DND-41 (cell line): Measurements from ENCODE around the gene AUH.
"Not testable (repeated sequence)": the region's sequence is repeated elsewhere in the genome, so short reads cannot be mapped to it uniquely, and the experiment has no call there.

Experiments used
- ATAC-seq: fragments of 200-7000 bp; cut with Tn5 transposase; 3 replicates; pipeline ENCODE4 v1.9.1; 2021; ENCODE audit warnings: low read depth; ENCODE audit not compliant: insufficient read depth
- DNase-seq: peaks from one replicate; pipeline ENCODE4 v3.0.0-alpha.2; 2020
- H2AFZ ChIP-seq: 2 replicates; pipeline ENCODE4 v1.6.0; 2012; ENCODE audit warnings: low read depth, low read length
- H3K27ac ChIP-seq: 2 replicates; pipeline ENCODE4 v1.5.1; 2012; ENCODE audit warnings: low read length, inconsistent platforms
- H3K27me3 ChIP-seq: fragments of 200-600 bp; sonication (generic); 2 replicates; pipeline ENCODE4 v1.6.0; 2012; ENCODE audit warnings: low read length, mild to moderate bottlenecking, inconsistent platforms; ENCODE audit not compliant: insufficient read depth, poor library complexity
- H3K36me3 ChIP-seq: 2 replicates; pipeline ENCODE4 v1.5.1; 2012; ENCODE audit warnings: low read length, inconsistent platforms; ENCODE audit not compliant: insufficient read depth
- H3K4me1 ChIP-seq: 2 replicates; pipeline ENCODE4 v1.5.1; 2012; ENCODE audit warnings: mild to moderate bottlenecking, low read length; ENCODE audit not compliant: insufficient read depth
- H3K4me2 ChIP-seq: 2 replicates; pipeline ENCODE4 v1.6.0; 2012; ENCODE audit warnings: mild to moderate bottlenecking, moderate library complexity, low read length, inconsistent platforms; ENCODE audit not compliant: insufficient read depth
- H3K4me3 ChIP-seq, 2 experiments: fragments of 200-600 bp in 1 of 2; shearing (Covaris generic) in 1 of 2; 2 replicates each; pipeline ENCODE4 v1.5.1; 2012 to 2016; ENCODE audit warnings: inconsistent platforms in 2 of 2, low read length in 2 of 2, mild to moderate bottlenecking in 2 of 2, low read depth in 1 of 2, moderate library complexity in 1 of 2
- H3K79me2 ChIP-seq: 2 replicates; pipeline ENCODE4 v1.6.0; 2012; ENCODE audit warnings: low read length, inconsistent platforms; ENCODE audit not compliant: insufficient read depth
- H3K9ac ChIP-seq: 2 replicates; pipeline ENCODE4 v1.6.0; 2012; ENCODE audit warnings: low read depth, mild to moderate bottlenecking, inconsistent platforms, low read length, moderate library complexity
- H3K9me3 ChIP-seq: 2 replicates; pipeline ENCODE4 v1.5.1; 2012; ENCODE audit warnings: low read length, moderate library complexity, mild to moderate bottlenecking, inconsistent platforms; ENCODE audit not compliant: insufficient read depth, severe bottlenecking
- H4K20me1 ChIP-seq: 2 replicates; pipeline ENCODE4 v1.6.0; 2012; ENCODE audit warnings: low read length; ENCODE audit not compliant: insufficient read depth
- CTCF ChIP-seq: IDR thresholded peaks from 2 replicates; pipeline ENCODE4 v1.5.1; 2012; ENCODE audit warnings: borderline replicate concordance, low read length, moderate library complexity, mild to moderate bottlenecking; ENCODE audit not compliant: poor library complexity, severe bottlenecking; ENCODE audit errors: extremely low read depth
- EZH2 ChIP-seq: IDR thresholded peaks from 3 replicates; pipeline ENCODE4 v1.6.1; 2012; ENCODE audit warnings: borderline replicate concordance, low read depth, mild to moderate bottlenecking, moderate library complexity, low read length, inconsistent platforms; ENCODE audit not compliant: severe bottlenecking

Gene AUH

DNA sequence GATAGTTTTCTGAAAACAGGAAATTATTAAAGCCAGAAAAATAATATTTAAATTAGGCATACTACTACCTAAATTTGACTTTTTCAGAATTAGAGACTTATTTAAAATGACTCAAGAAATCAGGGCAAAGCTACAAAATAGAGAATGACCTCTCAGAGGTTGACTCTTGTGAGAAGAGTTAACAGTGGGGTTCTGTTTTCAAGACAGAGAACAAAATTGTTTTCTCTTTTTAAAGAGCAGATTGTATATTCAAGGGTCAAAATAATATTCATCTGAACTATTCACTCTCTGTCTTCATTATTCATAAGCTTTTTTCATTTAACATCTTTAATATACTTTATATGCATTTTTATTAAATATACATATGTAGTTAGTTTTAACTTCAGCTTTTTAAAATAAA, 21.9 kb upstream of the AUH start:
- no peaks in the 10 kb centered on the region for H3K36me3 ChIP-seq
- ATAC-seq (no peak), DNase-seq (no peak)
- H3K9ac ChIP-seq, result no peak overlapping the region
- H3K79me2 ChIP-seq, result no peaks in the 10 kb centered on the region
- H3K4me3 ChIP-seq, result no peak overlapping the region
- H3K9me3 ChIP-seq, result no peaks in the 10 kb centered on the region
- no peak overlapping the region for H2AFZ ChIP-seq
- no peak overlapping the region for H3K27ac ChIP-seq
- no peak overlapping the region for H3K4me2 ChIP-seq
- no peaks in the 10 kb centered on the region for H3K27me3 ChIP-seq
- no peaks in the 10 kb centered on the region for H3K4me1 ChIP-seq
- H4K20me1 ChIP-seq, result no peaks in the 10 kb centered on the region
- TF ChIP-seq EZH2 (no peak), CTCF (no peak)

- Histone ChIP-seq H3K79me2 (no peaks in the 10 kb centered on the region), H3K4me2 (no peak overlapping the region), H3K4me3 (no peak overlapping the region), H3K4me1 (no peaks in the 10 kb centered on the region), H3K36me3 (no peaks in the 10 kb centered on the region), H4K20me1 (no peaks in the 10 kb centered on the region), H3K9ac (no peak overlapping the region), H2AFZ (no peak overlapping the region), H3K27ac (no peak overlapping the region), H3K27me3 (no peaks in the 10 kb centered on the region), H3K9me3 (no peaks in the 10 kb centered on the region)
- no peak for DNase-seq
- TF ChIP-seq CTCF (no peak), EZH2 (no peak)
- ATAC-seq, result no peak
These were observed 20.6 kb upstream of the AUH start for GRCh38 chr9:91382298-91382697.

DNA sequence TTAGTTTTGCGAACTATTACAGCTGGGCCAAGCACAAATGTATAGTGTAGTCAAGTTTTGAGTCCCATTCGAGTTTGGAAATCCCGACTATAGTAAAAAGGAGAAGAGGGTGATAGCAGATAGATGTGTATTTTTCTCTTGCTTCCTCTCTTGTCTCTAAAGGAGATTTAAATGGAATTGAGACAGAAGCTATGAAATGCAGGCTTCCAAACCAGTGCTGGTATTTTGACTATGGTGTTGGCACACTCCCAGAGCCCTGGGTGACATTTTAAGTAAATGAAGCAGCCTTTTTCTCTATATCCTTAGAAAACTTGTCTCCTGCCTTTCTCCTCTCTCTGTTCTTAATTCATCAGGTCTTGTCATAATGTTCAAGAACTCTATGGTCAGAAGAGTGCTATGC, 17.7 kb upstream of the AUH start:
- H3K4me1 ChIP-seq, result no peaks in the 10 kb centered on the region
- no peaks in the 10 kb centered on the region for H3K9me3 ChIP-seq
- TF ChIP-seq EZH2 (no peak), CTCF (no peak)
- no peak overlapping the region for H3K4me3 ChIP-seq
- H3K36me3 ChIP-seq, result no peaks in the 10 kb centered on the region
- no peaks in the 10 kb centered on the region for H3K27me3 ChIP-seq
- no peaks in the 10 kb centered on the region for H4K20me1 ChIP-seq
- no peak overlapping the region for H2AFZ ChIP-seq
- H3K4me2 ChIP-seq, result no peak overlapping the region
- no peaks in the 10 kb centered on the region for H3K79me2 ChIP-seq
- H3K9ac ChIP-seq, result no peak overlapping the region
- no peak for DNase-seq
- no peak overlapping the region for H3K27ac ChIP-seq
- ATAC-seq, result no peak

DNA sequence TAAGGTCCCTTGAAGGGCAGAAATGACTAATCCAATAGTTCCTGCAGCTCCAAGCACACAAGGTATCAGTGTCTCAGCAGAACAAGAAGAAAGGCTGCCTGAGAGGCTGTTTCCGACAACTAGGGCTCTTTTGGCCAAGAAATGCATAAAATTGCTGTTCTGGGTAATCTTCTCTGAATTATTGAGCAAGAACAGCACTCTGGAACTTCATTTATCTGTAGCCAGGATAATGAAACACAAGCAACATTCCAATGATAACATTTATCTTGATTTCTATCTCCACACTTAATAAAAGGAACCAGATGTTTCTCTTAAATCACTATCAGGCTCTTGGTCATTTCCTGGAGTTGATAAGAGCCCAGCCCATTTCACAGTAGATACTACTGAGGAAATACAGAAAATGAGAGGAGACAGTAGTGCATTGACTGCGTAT, 17.0 kb upstream of the AUH start:
- TF ChIP-seq CTCF (no peak), EZH2 (no peak)
- H3K27me3 ChIP-seq, result no peaks in the 10 kb centered on the region
- no peak overlapping the region for H3K4me3 ChIP-seq
- no peaks in the 10 kb centered on the region for H3K4me1 ChIP-seq
- H3K36me3 ChIP-seq, result no peaks in the 10 kb centered on the region
- H3K27ac ChIP-seq, result no peak overlapping the region
- H3K9ac ChIP-seq, result no peak overlapping the region
- no peaks in the 10 kb centered on the region for H3K9me3 ChIP-seq
- DNase-seq, result no peak
- ATAC-seq, result no peak
- H3K79me2 ChIP-seq, result no peaks in the 10 kb centered on the region
- no peak overlapping the region for H3K4me2 ChIP-seq
- H4K20me1 ChIP-seq, result no peaks in the 10 kb centered on the region
- no peak overlapping the region for H2AFZ ChIP-seq

DNA sequence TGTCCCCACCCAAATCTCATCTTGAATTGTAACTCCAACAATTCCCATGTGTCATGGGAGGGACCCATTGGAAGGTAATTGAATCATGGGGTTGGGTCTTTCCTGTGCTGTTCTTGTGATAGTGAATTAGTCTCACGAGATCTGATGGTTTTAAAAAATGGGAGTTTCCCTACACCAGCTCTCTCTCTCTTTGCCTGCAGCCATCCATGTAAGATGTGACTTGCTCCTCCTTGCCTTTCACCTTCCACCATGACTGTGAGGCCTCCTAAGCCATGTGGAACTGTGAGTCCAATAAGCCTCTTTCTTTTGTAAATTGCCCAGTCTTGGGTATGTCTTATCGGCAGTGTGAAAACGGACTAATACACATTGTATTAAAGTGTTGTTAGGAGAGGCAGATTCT, 16.3 kb upstream of the AUH start:
- not testable (repeated sequence) for H2AFZ ChIP-seq, ATAC-seq, H3K9ac ChIP-seq, H3K27me3 ChIP-seq, H3K27ac ChIP-seq, H4K20me1 ChIP-seq, H3K4me1 ChIP-seq, H3K9me3 ChIP-seq, H3K4me3 ChIP-seq, DNase-seq, H3K4me2 ChIP-seq, H3K36me3 ChIP-seq, H3K79me2 ChIP-seq
